IPS DF 4.7 (cell line): ENCODE measurements around the gene CHST2.

Source experiments
- DNase-seq: peaks from one replicate; pipeline ENCODE4 v3.0.0-alpha.2; 2013; ENCODE audit warnings: low spot score; ENCODE audit errors: extremely low read depth

The CHST2 gene

DNA sequence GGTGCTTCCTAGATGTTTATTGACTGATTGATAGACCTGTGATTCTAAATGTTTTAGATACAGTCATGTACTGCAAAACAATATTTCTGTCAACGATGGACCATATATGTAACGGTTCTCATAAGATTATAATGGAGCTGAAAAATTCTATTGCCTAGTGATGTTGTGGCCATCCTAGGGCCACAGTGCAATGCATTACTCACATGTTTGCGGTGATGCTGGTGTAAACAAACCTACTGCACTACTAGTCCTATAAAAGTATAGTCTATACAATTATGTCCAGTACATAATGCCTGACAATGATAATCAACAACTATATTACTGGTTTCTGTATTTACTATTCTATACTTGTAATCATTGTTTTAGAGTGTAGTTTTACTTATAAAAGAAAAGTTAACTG, 46.8 kb downstream of the CHST2 start:
- DNase-seq, result no peak

DNA sequence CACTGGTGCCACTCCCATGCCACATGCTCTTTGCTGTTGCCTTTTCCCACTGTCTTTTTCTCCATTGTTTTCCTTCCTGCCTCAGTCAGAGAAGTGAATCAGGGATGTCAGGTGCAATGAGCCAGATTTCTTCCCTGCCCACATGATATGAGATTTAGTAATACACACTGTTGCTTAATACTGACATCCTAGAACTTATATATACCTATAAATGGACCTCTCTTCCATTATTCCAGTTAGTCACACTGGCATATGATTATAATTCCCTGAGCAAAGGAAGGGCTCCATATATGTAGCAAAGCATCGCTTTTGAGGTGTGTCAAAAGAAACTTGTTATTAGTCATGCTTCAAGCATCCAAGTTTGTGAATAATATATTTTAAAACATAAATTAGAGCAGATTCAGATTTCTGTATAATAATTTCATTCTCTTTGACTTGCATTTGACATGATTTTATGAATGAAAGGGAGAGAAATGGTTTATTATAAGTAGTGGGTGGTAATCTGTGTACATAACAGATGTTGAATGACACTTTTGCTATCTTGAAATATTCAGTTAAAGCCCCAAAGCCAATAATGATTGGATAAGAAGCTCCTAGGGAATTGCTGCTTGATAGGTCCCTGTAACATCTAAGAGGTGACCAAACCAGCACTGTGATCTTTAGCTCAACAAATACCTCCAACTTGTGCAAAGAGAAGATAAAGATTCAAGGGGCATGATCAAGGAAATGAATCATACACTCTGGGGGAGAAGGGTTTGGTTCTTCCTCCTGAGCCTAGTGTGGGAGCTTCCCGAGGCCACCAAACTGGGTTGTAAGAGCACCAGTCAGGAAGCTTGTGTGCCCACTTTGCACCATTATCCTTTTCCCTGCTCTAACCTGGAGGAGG, 48.6 kb downstream of the CHST2 start:
- no peak for DNase-seq

DNA sequence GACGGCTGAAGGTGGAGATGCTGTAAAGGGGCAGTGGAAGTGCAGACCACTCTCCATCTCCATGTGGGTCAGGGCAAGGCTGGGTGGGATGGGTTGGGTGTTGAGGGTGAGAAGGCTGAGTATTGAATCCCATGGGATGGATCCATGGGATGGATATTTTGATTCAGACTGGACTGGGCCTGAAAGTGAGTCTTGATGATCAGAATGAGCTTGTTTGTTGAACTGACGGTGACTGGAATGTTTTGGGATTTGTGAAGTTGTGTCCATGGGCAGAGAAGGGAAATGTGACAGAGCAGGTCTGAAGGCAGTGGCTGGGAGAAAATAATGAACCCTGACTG, 49.3 kb downstream of the CHST2 start:
- no peak for DNase-seq

DNA sequence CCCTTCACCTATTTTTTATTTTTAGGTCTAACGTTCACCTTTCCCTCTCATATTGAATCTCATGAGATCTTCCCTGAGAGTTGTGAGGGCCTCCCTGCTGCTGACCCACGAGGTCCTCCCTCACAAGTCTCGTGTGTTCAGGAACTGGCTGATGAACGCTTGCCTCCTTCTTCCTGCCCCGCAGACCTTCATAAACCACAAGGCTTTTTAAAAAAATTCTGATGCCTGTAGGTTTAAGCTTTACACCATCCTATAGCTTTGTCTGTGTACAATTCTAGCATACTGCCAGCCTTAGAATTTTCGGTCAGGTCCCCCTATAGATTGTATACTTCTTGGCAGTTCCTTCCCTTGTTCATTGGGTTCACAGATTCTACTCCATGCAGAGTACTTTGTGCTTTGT, 50.5 kb downstream of the CHST2 start:
- no peak for DNase-seq

DNA sequence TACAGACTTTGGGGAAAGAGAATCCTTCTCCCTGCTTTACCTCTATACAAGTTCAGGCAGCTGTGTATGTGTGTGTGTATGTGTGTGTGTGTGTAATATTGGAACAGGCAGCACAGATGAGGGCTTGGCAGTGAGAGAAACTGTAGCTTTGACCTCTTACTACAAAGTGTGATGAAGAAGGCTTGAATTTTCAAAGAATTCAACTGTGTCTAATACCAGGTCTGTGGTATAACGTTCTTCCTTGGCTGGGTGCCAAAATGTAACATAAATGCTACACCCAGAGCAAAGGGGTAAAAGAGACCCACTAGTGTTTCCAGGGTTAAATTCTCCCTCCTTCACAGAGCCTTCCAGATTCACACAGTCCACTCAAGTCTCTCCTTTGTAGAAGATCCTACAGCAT, 51.1 kb downstream of the CHST2 start:
- DNase-seq, result no peak

DNA sequence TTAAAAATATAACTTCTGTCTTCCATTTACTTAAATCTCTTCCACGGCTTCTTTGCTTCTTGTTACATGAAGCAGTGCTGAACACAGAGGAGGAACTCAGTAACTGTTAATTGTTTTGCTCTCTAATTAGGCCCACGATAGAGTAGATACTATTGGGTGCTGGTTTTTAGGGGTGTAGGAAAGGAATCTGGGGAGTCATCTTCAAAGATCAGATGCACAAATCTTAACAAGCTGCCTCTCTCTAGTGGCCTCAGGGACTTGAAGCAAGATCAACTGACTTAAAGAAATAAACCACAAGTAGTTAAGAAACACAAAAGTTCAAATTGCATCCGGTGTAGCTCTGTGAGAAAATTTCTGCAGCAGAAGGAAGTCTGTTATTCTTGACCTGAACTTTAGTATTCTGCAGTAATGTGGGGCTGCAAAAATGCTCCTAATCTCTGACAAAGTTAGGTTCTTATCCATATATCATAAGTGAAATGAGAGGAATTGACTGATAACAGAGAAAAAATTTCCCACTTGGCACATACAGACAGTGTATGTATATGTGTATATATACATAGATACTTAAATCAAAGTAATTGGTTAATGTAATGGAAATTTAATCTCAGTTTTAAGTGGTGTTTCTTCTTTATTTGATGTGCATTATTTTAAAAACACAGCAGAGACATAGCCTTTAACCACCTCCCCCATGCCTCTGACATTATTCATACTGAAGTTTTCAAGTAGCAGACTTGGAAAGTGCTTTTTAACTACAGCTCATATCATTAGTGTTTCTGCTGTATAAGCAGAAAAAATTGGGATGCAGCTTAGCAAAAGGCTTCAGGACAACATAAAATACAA, 51.8 kb downstream of the CHST2 start:
- no peak for DNase-seq

DNA sequence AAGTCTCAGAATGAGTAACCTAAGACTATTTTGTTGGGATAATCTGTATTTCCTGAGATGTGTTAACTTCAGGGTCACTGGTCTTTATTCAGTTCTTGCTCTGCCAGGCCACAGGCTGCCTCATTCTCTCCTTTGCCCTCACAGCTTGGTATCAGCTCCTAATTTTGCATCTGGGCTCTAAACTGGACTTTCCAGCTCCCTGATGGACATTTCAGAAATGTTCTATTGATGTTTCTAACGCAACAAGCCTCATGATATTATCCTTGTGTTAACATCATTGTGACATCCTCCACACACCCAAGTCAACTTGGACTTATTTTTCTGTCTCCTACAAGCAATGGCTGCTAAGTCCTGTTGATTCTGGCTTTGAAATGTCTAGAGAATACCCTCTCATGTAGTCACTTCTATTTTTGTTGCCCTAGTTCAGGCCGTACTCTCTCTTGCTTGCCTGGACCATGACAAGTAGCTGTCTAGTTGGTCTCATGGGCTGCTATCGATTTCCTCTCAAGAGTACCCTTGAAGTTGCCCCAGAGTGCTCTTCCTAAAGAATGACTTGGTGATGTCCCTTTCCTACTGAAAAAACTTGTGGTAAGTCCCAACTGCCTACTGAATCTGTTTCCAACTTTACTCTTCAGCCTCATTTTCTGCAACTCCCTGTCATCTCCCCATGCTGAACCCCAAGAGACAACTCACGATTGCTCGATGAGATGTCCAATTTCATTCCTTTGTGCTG, 52.7 kb downstream of the CHST2 start:
- DNase-seq, result no peak

DNA sequence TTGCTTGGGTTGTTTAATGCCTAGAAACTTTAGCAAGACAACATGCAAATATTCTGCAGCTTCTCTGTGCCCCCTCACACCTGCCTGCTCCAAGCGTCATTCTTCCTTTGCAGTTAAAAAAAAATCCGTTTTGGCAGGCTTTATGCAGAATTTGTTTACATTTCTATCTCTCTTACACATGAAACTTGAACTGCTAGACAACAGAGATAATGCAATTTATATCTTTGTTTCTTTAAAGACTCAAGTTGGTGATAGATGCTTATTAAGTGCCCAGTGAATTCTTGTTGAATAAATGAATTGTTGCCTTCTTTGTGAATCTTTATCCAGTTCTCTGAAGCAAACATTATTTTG, 53.2 kb downstream of the CHST2 start:
- DNase-seq, result no peak

DNA sequence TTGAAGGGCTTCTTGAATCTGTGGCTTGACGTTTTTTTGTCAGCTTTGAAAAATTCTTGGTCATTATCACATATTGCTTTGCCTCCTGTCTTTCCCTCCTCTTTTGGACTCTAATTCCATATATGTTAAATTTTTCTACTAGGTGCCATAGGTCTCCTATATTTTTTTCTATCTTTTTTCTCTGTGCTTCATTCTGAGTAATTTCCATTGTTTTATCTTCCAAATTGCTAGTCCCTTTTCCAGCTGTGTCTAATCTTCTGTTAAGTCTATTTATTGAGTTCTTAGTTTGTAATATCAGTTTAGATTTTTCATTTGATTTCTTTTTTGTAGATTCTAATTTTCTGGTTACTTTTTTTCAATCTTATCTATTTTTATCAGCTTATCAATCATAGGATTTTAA, 53.7 kb downstream of the CHST2 start:
- DNase-seq, result no peak
